Neural cell (in vitro differentiated cells): ENCODE results near the gene BAD. TPM values are rescaled to one million over a fixed set of nuclear protein-coding genes. Genes with fewer than 3 reads are reported as not detected.

Source experiments
- H2AFZ ChIP-seq: fragments of 200-600, 300-800 bp; sonication (generic), shearing (Covaris generic); 2 replicates; pipeline ENCODE4 v1.6.0; 2014; ENCODE audit warnings: low read depth, mild to moderate bottlenecking, antibody characterized with exemption, low read length, moderate library complexity
- H3F3A ChIP-seq: fragments of 200-600 bp; shearing (Covaris generic); 2 replicates; pipeline ENCODE4 v1.6.1; 2016; ENCODE audit warnings: mild to moderate bottlenecking, moderate library complexity, mixed read lengths, antibody characterized with exemption, low read length; ENCODE audit not compliant: insufficient read depth, poor library complexity, severe bottlenecking
- H3K27ac ChIP-seq: fragments of 200-600, 300-800 bp; sonication (generic), shearing (Covaris generic); 2 replicates; pipeline ENCODE4 v1.5.1; 2014; ENCODE audit warnings: mild to moderate bottlenecking, low read length, moderate library complexity
- H3K27me3 ChIP-seq: fragments of 300-800, 200-600 bp; sonication (generic), shearing (Covaris generic); 2 replicates; pipeline ENCODE4 v1.6.0; 2014; ENCODE audit warnings: mild to moderate bottlenecking, low read depth, low read length, moderate library complexity; ENCODE audit not compliant: insufficient read depth
- H3K36me3 ChIP-seq: fragments of 300-800, 200-600 bp; sonication (generic), shearing (Covaris generic); 2 replicates; pipeline ENCODE4 v1.5.1; 2014; ENCODE audit warnings: mild to moderate bottlenecking, antibody characterized with exemption, low read length, moderate library complexity; ENCODE audit not compliant: insufficient read depth
- H3K4me2 ChIP-seq: fragments of 300-800, 200-600 bp; sonication (generic), shearing (Covaris generic); 2 replicates; pipeline ENCODE4 v1.6.0; 2014; ENCODE audit warnings: mild to moderate bottlenecking, low read length
- H3K4me3 ChIP-seq: fragments of 300-800, 200-600 bp; sonication (generic), shearing (Covaris generic); 2 replicates; pipeline ENCODE4 v1.5.1; 2014; ENCODE audit warnings: mild to moderate bottlenecking, low read length, moderate library complexity
- H3K79me2 ChIP-seq: fragments of 200-600 bp; shearing (Covaris generic); replicated peaks from 2 replicates; pipeline ENCODE4 v1.6.0; 2014; ENCODE audit warnings: mild to moderate bottlenecking, low read length, moderate library complexity; ENCODE audit not compliant: insufficient read depth
- H3K9ac ChIP-seq: fragments of 300-800, 200-600 bp; sonication (generic), shearing (Covaris generic); 2 replicates; pipeline ENCODE4 v1.6.1; 2016; ENCODE audit warnings: mild to moderate bottlenecking, low read length, mixed read lengths
- H3K9me2 ChIP-seq: fragments of 200-600 bp; shearing (Covaris generic); 2 replicates; pipeline ENCODE4 v1.6.1; 2016; ENCODE audit warnings: mild to moderate bottlenecking, low read length, mixed read lengths; ENCODE audit not compliant: insufficient read depth
- H3K9me3 ChIP-seq: fragments of 200-600, 300-800 bp; sonication (generic), shearing (Covaris generic); 2 replicates; pipeline ENCODE4 v1.6.1; 2016; ENCODE audit warnings: mild to moderate bottlenecking, mixed run types, low read length, moderate library complexity, mixed read lengths
- H4K20me1 ChIP-seq: fragments of 200-600 bp; shearing (Covaris generic); 2 replicates; pipeline ENCODE4 v1.6.1; 2016; ENCODE audit warnings: mild to moderate bottlenecking, mixed run types; ENCODE audit not compliant: insufficient read depth
- EP300 ChIP-seq: fragments of 450-650 bp; conservative IDR thresholded peaks from 2 replicates; pipeline ENCODE4 v1.6.1; 2014; ENCODE audit warnings: antibody characterized with exemption, mild to moderate bottlenecking, moderate library complexity; ENCODE audit not compliant: poor library complexity, severe bottlenecking
- EZH2 ChIP-seq: fragments of 200-600, 300-800 bp; shearing (Covaris generic), sonication (generic); IDR thresholded peaks from 2 replicates; pipeline ENCODE4 v1.6.1; 2014; ENCODE audit warnings: antibody characterized with exemption, low read length, borderline replicate concordance, mild to moderate bottlenecking; ENCODE audit not compliant: insufficient read depth, poor library complexity, severe bottlenecking
- MXI1 ChIP-seq: fragments of 450-650 bp; conservative IDR thresholded peaks from 2 replicates; pipeline ENCODE4 v1.6.1; 2014; ENCODE audit warnings: antibody characterized with exemption, mild to moderate bottlenecking; ENCODE audit not compliant: poor library complexity, severe bottlenecking
- POLR2AphosphoS5 ChIP-seq: IDR thresholded peaks from 2 replicates; pipeline ENCODE4 v1.6.1; 2012
- RAD21 ChIP-seq: fragments of 450-650 bp; conservative IDR thresholded peaks from 2 replicates; pipeline ENCODE4 v1.6.1; 2014; ENCODE audit warnings: antibody characterized with exemption, mild to moderate bottlenecking, moderate library complexity
- REST ChIP-seq: IDR thresholded peaks from 2 replicates; pipeline ENCODE4 v1.6.1; 2012; ENCODE audit warnings: borderline replicate concordance
- SMC3 ChIP-seq: fragments of 450-650 bp; conservative IDR thresholded peaks from 2 replicates; pipeline ENCODE4 v1.6.1; 2014; ENCODE audit warnings: antibody characterized with exemption, mild to moderate bottlenecking, moderate library complexity; ENCODE audit not compliant: poor library complexity
- TAF1 ChIP-seq: IDR thresholded peaks from 2 replicates; pipeline ENCODE4 v1.6.1; 2012; ENCODE audit warnings: low read depth
- polyA plus RNA-seq: library from polyadenylated mRNA; depleted of rRNA; stranded (reverse); fragments of >200 nt; gene quantifications from 2 replicates; pipeline ENCODE4 v1.2.3, GENCODE V29; 2014
- TF ChIP-seq, protein P1 (sequence below): fragments of 450-650 bp; IDR thresholded peaks from 2 replicates; pipeline ENCODE4 v1.5.1; 2014; ENCODE audit warnings: antibody characterized with exemption, mild to moderate bottlenecking, moderate library complexity; ENCODE audit not compliant: poor library complexity, severe bottlenecking

Gene BAD
- polyA plus RNA-seq, 1 donor from 2014 or later = 219 TPM

DNA sequence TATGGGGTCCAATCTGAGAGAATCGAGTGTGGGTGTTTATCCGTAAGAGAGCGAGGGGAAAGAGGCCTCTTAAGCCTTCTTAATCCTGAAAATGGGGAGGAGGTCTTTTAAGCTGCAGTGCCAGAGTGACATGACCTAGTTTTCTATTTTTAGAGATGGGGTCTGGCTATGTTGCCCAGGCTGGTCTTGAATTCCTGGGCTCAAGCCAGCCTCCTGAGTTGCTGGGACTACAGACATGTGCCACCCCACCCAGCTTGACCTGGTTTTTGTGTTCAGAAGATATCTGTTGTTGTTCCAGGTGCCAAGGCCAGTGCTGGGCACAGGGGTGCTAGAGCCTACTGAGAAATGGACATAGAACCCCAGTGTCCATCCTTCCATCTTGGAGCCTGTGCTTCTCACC lies 1.4 kb downstream of the BAD start:
- H2AFZ ChIP-seq = no peak overlapping the region
- H3K9ac ChIP-seq = peak overlapping the region; percentile 93
- no peak overlapping the region for H3K4me2 ChIP-seq
- H4K20me1 ChIP-seq = no peaks in the 10 kb centered on the region
- TF ChIP-seq EP300 = no peak
- no peak for TF ChIP-seq RAD21
- no peak for TF ChIP-seq MXI1
- TF ChIP-seq REST = no peak
- TF ChIP-seq, protein P1, sequence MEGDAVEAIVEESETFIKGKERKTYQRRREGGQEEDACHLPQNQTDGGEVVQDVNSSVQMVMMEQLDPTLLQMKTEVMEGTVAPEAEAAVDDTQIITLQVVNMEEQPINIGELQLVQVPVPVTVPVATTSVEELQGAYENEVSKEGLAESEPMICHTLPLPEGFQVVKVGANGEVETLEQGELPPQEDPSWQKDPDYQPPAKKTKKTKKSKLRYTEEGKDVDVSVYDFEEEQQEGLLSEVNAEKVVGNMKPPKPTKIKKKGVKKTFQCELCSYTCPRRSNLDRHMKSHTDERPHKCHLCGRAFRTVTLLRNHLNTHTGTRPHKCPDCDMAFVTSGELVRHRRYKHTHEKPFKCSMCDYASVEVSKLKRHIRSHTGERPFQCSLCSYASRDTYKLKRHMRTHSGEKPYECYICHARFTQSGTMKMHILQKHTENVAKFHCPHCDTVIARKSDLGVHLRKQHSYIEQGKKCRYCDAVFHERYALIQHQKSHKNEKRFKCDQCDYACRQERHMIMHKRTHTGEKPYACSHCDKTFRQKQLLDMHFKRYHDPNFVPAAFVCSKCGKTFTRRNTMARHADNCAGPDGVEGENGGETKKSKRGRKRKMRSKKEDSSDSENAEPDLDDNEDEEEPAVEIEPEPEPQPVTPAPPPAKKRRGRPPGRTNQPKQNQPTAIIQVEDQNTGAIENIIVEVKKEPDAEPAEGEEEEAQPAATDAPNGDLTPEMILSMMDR = no peak
- TF ChIP-seq POLR2AphosphoS5 = no peak
- TF ChIP-seq SMC3 = no peak
- TF ChIP-seq EZH2 = no peak
- TF ChIP-seq TAF1 = no peak
- H3K9me2 ChIP-seq = no peaks in the 10 kb centered on the region
- H3K36me3 ChIP-seq = no peaks in the 10 kb centered on the region
- peak overlapping the region; percentile 90 for H3K4me3 ChIP-seq
- H3K79me2 ChIP-seq = peaks cover 11% of the 10 kb centered on the region
- no peaks in the 10 kb centered on the region for H3F3A ChIP-seq
- no peaks in the 10 kb centered on the region for H3K27me3 ChIP-seq
- H3K27ac ChIP-seq = no peak overlapping the region
- H3K9me3 ChIP-seq = no peaks in the 10 kb centered on the region

- peaks cover 11% of the 10 kb centered on the region for H3K79me2 ChIP-seq
- no peak overlapping the region for H3K4me2 ChIP-seq
- no peak overlapping the region for H3K4me3 ChIP-seq
- H4K20me1 ChIP-seq = no peaks in the 10 kb centered on the region
- H3K27me3 ChIP-seq = no peaks in the 10 kb centered on the region
- TF ChIP-seq POLR2AphosphoS5 (no peak), TAF1 (no peak)
- no peaks in the 10 kb centered on the region for H3K9me3 ChIP-seq
- H3K9me2 ChIP-seq = no peaks in the 10 kb centered on the region
- H2AFZ ChIP-seq = no peak overlapping the region
- H3K9ac ChIP-seq = no peak overlapping the region
- no peaks in the 10 kb centered on the region for H3K36me3 ChIP-seq
- no peaks in the 10 kb centered on the region for H3F3A ChIP-seq
- no peak overlapping the region for H3K27ac ChIP-seq
Observed at GRCh38 chr11:64281957-64282770, 2.3 kb downstream of the BAD start.
